ENCODE measurements around the gene LRRK1.
"Not testable (repeated sequence)": the region's sequence is repeated elsewhere in the genome, so short reads cannot be mapped to it uniquely, and the experiment has no call there.

DNA sequence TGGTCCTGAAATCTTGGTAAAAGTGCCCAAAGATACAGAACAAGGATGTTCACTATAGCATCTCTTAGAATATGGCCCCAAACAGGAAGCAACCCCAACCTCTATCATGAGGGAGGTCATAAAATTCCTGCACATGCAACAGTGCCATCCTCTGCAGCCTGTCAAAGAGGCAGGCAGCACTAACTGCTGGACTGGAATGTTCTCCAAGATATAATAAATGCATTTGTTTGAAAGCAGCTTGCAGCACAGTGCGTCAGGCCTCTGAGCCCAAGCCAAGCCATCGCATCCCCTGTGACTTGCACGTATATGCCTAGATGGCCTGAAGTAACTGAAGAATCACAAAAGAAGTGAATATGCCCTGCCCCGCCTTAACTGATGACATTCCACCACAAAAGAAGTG lies 153.1 kb downstream of the LRRK1 start:
- TF ChIP-seq, protein P1, sequence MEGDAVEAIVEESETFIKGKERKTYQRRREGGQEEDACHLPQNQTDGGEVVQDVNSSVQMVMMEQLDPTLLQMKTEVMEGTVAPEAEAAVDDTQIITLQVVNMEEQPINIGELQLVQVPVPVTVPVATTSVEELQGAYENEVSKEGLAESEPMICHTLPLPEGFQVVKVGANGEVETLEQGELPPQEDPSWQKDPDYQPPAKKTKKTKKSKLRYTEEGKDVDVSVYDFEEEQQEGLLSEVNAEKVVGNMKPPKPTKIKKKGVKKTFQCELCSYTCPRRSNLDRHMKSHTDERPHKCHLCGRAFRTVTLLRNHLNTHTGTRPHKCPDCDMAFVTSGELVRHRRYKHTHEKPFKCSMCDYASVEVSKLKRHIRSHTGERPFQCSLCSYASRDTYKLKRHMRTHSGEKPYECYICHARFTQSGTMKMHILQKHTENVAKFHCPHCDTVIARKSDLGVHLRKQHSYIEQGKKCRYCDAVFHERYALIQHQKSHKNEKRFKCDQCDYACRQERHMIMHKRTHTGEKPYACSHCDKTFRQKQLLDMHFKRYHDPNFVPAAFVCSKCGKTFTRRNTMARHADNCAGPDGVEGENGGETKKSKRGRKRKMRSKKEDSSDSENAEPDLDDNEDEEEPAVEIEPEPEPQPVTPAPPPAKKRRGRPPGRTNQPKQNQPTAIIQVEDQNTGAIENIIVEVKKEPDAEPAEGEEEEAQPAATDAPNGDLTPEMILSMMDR (IDR thresholded peaks at IDR 0.05; ENCODE audit: low read length), result not testable (repeated sequence)
- not testable (repeated sequence) for TF ChIP-seq EZH2 (IDR thresholded peaks at IDR 0.05; ENCODE audit: borderline replicate concordance, low read length)
